Inflammatory macrophage treated with lipopolysaccharide for 1 hour (primary cell): Measurements from ENCODE around the gene ADIPOR2.
A peak's percentile ranks its signal among the peaks of the same experiment; 100 is the strongest.
"Not testable (repeated sequence)": the region's sequence is repeated elsewhere in the genome, so short reads cannot be mapped to it uniquely, and the experiment has no call there.

Experiments used
- DNase-seq, 2 donors: peaks; one replicate each; pipeline ENCODE4 v3.0.0-alpha.2; 2020 to 2022

Gene ADIPOR2

DNA sequence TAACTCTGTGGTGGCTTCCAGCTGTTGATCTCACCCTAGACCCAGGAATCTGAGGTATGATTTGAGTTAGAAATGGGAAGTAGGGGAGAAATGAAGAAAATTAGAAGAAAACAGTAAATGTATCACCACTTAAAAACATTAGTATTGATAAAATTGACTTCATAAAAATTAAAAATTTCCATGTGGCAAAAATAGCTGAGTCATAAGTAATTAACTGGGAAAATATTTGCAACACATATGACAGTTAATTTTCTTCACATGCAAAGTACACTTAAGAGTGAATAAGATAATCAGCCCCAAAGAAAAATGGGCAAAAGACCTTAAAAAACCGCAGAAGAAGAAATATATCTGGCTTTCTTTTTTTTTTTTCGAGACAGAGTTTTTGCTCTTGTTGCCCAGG, 25.5 kb upstream of the ADIPOR2 start:
- no peak for DNase-seq

DNA sequence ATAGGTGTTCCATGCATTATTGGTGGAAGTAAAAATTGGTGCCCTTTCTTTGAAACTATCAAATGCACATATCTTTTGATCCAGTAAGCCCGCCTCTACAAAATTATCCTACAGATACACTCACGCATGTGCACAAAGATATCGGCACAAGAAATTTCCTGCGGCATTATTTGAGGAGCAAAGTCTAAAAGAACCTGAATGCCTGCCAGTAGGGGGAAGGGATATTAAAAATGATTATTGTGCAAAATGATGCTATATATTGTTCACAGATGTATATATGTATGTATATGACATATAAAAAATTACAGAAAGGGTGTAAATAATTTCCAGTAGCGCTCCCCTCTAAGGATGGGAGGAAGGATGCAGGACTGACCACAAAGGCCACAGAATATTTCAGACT, 24.7 kb upstream of the ADIPOR2 start:
- DNase-seq = no peak

DNA sequence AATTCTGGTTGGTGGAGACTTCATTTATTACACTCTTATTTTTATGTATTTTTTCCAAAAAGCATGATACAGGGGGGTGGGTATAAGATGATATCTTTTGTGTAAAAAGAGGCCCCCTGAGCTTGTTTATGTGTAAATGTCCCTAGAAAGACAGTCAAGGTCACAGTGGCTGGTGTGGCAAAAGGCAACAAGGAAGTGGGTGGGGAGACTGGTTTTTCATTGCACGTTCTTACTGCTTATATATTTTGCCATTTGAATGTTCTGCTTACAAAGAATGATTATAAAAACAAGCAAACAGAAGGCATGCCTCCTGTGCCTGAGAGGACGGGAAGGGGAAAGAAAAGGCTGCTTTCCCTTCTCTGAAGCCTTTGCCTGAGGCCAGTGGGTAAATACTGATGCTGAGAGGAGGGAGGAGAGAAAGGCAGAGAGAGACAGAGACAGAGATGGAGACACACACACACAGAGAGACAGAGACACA, 24.1 kb upstream of the ADIPOR2 start:
- no peak for DNase-seq

- DNase-seq = peak; percentile 84
Measured at GRCh38 chr12:1668833-1669543, 21.9 kb upstream of the ADIPOR2 start.

DNA sequence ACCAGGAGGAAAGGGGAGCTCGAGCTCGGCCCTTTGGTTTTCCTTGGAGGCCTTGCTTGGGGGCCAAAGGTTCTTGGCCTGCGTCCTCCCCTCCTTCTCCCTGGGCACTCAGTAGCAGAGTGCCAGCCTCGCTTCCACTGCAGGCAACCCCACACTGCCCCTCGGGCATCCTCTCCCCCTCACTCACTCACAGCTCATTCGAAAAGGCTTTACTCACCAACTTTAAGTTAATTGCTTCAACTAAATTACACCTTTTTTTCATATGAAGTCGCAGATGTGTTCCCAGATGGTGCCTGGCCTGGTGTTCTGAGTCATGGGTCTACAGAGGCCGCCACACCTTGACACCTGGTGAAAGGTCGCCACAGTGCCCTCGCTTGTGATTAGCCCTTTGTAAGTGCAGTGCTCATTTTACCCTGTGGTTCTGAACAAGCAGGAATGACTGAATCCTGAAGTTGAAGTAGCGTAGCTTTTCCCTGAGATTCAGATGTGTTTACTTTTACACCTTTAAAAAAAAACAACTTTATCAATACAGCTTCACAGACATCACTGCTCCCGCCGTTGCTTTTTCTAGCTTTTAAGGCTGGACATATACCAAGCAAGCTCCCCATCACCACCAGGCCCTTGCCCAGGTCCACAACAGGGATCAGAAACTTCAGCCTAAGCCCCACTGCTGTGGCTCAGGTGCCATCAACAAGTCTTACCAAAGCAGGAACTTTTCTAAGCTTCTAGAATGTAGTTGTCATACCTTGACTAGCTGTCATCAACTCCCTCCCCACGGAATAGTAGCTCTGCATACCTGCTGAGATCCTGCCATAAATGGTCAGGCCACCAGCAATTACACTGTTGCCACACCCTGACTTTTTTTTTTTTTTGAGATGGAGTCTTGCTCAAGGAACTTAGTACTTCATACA, 20.3 kb upstream of the ADIPOR2 start:
- no peak for DNase-seq

GRCh38 chr12:1676043-1676442, 14.8 kb upstream of the ADIPOR2 start:
- no peak for DNase-seq

DNA sequence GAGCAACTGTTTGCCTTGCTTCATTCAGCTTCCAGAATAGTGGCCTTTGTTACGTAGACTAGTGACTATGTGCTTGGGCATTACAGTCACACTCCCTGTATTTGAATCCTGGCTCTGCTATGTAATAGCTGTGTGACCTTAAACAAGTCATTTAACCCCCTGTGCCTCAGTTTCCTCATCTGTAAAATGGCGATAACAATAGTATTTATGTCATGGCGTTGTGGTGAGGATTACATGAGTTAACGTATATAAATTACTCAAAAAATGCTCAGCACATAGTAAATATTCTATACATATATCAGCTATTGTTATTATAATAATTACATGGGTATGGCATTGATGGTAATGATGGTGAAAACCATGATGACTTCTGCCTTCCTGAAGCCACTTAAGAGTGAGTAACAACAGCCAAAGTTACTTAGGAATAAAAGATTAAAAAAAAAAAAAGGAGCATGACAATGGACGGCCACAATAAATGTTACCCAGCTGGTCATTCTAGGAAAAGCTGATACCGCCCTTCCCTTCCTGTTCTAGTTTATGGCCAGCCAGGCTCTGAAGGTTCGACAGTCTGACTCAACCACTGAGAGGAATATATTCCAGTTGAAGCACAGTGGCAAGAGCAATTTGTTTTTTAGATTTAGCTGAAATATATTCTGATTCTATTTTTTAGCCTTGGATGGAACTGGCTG, 9.9 kb upstream of the ADIPOR2 start:
- DNase-seq = no peak

GRCh38 chr12:1681493-1681807, 9.4 kb upstream of the ADIPOR2 start:
- no peak for DNase-seq

- no peak for DNase-seq
Measured at GRCh38 chr12:1688086-1688710, 2.7 kb upstream of the ADIPOR2 start.

GRCh38 chr12:1691123-1692007, 495 bp downstream of the ADIPOR2 start:
- no peak for DNase-seq

DNA sequence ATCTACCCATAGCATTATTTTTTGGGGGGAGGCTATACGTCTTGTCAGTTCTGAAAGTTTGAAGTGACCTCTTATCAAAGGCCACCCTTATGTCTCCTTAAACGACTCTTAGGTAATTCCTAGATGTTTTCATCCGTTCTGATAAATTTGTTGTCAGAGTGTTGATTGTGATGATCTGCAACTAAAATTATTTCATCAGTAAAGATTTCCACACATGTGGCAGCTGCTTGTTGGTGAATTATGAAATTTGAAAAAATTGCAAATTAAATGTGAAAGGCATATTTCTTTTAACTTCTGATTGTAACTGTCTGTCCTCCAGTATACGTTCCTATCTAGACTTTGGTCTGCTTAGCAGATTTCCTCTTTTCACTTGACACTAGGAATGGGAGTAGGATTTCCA, 1.4 kb downstream of the ADIPOR2 start:
- peak; percentile 68 to 70 for DNase-seq

DNA sequence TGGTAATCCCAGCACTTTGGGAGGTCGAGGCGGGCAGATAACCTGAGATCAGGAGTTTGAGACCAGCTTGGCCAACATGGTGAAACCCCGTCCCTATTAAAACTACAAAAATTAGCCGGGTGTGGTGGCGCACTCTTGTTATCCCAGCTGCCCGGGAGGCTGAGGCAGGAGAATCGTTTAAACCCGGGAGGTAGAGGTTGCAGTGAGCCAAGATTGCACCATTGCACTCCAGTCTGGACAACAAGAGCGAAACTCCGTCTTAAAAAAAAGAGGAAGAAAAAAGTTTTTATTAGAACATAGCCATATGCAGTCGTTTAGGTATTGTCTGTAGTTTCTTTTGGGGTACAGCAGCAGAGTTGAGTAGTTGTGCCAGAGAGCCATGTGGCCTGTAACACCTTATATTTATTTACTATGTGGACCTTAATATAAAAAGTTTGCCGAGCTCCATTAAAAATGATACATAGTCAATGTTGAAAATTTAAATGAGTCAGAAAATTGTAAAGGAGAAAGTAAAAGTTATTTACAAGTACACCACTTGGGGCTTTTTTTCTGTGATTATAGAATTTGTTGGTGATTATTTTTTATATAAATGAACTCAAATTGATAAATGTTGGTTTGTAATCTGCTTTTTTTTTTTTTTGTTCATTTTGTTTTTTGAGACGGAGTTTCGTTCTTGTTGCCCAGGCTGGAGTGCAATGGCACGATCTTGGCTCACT, 2.2 kb downstream of the ADIPOR2 start:
- DNase-seq = peak; percentile 62

- DNase-seq = not testable (repeated sequence)
Measured at GRCh38 chr12:1695097-1695496, 4.2 kb downstream of the ADIPOR2 start.

DNA sequence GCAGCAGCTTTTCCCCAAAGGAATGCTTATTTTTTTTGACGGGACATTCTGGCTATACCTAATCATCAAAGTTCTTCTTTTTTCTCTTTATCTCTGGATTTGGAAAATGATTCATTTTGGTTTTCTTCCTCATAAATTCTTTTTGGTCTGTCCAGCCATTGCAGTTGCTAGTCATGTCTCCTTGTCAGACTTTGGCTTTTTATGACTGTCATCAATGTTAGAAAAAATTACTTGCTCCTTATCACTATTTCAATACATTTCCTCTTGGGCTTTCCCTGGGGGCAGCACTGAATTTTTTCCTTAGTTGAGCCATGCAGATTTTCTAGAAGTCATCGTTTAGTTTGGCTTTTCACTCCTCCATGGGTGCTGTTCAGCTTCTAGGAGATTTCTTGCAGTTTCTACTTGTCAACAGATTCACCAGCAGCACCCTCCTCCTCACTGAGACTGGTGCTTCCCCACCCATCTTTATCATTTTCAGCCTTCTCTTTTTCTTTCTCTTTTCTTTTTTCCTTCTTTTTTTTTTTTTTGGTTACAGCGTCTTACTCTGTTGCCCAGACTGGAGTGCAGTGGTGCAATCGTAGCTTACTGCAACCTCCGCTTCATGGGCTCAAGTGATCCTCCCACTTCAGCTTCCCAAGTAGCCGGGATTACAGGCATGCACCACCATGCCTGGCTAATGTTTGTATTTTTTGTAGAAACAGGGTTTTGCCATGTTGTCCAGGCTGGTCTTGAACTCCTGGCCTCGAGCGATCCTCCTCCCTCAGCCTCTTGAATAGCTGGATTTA, 5.2 kb downstream of the ADIPOR2 start:
- DNase-seq = peak; percentile 54 to 77

DNA sequence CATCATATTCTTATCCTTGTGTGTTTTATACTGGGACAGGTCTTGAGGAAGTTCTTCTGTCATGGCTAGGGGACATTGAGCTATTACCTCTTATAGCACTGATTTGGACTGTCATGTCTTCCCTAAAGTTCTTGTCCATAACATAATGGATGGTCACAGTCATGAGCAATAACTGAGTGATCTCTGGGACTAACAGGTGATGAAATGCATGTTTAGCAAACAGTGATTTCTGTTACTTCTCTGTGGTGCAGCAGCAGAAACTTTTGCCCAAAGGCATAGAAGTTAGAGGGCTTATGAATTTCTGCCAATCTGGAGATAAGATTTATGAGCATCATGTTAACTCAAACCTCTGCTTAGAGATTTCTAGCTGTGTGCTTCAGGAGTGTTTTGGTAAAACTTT, 5.9 kb downstream of the ADIPOR2 start:
- peak in 1 of 2 donors; percentile 52 for DNase-seq

DNA sequence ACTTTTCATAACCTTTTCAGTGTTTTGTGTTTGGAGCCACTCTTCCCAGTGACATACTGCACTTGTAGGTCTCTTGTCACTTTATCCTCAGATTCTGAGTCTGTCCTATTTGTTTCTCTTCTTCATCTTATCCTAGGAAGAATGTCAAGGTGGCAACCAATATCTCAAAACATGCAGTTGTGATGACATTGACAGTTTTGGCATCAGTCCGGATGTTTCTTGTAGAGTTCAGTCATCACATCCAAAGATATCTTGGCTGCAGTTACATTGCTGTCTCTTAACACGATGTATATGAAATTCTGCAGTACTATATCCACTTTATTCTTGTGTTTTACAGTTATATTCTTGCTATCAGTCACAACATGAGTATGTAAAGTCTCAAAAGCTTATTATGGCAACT, 6.4 kb downstream of the ADIPOR2 start:
- DNase-seq = no peak

DNA sequence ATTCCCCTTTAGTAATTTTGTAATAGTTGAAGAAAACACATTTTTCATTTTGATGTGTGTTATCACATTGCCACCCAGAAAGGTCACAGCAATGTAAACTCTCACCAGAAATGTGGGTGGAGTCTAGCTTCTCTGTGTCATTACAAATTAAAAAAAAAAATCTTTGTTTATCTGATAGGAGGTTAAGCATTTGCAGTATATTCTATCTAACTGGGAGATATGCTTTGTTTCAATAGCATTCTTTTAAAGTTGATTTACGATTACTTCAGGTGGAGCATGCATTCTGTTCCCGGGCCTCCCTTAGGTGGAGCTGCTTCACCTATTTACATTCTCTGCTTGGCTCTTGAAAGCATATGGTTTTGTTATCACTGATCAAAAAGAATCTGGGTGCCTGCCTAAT, 7.8 kb downstream of the ADIPOR2 start:
- DNase-seq = no peak

- DNase-seq = peak; percentile 59 to 71
Measured at GRCh38 chr12:1702713-1703112, 11.8 kb downstream of the ADIPOR2 start.

GRCh38 chr12:1703771-1704722, 13.2 kb downstream of the ADIPOR2 start:
- no peak for DNase-seq
